Hematopoietic multipotent progenitor cell treated with erythropoietin and hydrocortisone succinate and interleukin-3 and kit ligand, for 15 days (in vitro differentiated cells): Measurements from ENCODE around the gene SLC25A17.
"Not testable (repeated sequence)": the region's sequence is repeated elsewhere in the genome, so short reads cannot be mapped to it uniquely, and the experiment has no call there.

ENCODE experiments used
- DNase-seq: peaks from one replicate; pipeline ENCODE4 v3.0.0-alpha.2; 2015; ENCODE audit warnings: low spot score

The SLC25A17 gene

DNA sequence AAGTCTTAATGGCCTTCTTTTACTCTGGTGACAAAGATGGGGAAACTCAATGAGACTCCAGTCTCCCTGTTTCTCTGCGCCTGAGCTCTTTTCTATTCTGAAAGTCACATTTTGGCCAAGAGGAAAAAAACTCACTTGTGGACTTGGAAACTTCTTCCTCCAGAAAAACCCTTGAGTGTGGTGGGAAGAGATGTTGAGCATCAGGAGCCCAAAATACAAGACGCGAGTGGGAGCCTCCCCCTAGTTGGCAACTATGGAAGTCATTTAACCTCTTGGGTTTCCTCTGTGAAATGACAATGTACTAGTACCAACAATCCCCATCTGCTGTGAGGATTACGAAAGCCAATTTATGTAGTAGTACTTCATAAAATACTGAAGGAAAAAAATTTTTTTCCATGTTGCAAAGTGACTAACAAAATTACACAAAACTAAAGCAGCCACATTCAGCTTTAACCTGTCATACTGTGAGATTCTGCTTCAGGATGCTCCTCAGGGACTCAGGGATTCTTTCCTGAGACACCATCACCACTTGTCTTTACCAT lies 524 bp upstream of the SLC25A17 start:
- DNase-seq, result no peak

- DNase-seq, result no peak
Observed at GRCh38 chr22:40818192-40818746, 877 bp downstream of the SLC25A17 start.

GRCh38 chr22:40817737-40818136 lies 1.4 kb downstream of the SLC25A17 start:
- DNase-seq, result no peak

DNA sequence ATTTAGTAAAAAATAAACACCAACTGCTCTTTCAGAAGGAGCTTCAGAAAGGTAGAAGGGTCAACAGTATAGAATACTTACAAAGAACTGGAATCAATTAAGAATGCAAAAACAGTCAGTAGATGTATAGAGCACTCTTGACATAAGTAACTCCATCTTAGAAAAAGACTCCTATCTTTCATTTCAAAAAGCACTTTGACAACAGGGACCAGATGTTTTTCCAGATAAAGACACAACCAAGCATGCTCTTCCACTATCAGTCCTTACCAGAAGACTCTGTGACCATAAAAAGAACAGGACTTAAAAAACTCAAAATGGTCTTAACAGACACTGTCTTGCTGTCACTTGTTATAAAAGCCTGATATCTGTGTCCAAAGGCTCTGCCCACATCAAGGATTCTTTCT lies 5.2 kb downstream of the SLC25A17 start:
- peak; percentile 80 for DNase-seq

DNA sequence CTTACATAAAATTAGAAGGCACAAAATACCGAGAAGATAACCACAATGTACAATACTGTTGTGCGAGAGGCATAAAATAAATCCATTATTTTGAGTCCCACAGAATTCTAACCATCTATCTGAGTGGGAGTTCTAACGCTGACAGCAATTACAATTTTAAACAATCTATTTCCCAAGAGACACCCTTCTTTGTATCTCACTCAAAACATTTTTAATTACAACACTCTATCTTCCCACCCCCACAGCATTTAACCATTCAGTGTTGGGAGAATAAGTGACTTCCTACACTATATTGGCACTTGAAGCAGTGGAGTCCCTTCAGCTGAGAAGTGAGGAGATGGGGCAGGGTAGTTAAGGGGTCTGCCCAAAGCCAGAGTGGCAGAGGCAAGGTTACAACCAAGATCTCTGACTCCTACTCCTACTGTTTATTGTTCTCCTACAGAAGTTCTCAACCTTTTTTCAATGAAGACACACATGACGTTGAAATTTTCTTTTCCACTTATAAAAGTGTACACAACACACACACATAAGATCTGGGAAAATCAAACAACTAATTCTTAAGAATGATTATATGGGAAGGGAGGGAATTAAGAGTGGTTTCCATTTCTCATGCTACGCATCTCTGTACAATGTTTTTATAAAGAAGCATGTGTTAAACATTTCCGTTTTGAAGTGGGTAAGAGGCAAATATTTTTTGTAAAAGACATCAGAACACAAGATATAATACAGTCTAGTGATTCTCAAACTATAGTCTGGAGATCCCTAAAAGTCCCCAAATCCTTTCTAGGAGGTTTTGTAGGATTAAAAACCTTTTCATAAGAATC lies 10.9 kb downstream of the SLC25A17 start:
- no peak for DNase-seq

DNA sequence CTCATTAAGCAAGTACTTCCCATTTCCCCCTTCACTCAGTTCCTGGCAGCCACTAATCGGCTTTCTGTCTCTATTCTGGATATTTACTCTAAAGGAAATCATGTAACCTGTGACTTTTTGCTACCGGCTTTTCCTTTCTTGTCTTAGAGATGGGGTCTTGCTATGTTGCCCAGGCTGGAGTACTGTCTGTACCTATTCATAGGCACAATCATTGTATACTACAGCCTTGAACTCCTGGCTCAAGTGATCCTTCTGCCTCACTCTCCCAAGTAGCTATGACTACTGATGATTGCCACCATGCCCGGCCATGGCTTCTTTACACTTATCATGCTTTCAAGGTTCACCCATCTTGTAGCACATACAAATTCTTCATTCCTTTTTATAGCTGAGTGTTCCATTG lies 12.4 kb downstream of the SLC25A17 start:
- no peak for DNase-seq

- DNase-seq, result no peak
Observed at GRCh38 chr22:40805699-40806203, 13.4 kb downstream of the SLC25A17 start.

- no peak for DNase-seq
Observed at GRCh38 chr22:40805239-40805638, 13.9 kb downstream of the SLC25A17 start.

DNA sequence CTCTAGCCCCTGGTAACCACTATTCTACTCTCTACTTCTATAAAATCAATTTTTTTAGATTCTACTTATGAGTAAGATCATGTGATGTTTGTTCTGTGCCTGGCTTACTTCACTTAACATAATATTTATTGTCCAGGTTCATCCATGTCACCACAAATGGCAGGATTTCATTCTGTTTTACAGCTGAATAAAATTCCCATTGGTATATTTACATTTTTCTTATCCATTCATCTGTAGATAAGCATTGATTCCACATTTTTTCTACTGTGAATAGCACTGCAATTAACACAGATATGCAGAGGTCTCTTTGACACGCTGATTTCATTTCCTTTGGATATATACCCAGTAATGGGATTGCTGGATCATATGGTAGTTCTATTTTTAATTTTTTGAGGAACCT lies 15.8 kb downstream of the SLC25A17 start:
- no peak for DNase-seq

DNA sequence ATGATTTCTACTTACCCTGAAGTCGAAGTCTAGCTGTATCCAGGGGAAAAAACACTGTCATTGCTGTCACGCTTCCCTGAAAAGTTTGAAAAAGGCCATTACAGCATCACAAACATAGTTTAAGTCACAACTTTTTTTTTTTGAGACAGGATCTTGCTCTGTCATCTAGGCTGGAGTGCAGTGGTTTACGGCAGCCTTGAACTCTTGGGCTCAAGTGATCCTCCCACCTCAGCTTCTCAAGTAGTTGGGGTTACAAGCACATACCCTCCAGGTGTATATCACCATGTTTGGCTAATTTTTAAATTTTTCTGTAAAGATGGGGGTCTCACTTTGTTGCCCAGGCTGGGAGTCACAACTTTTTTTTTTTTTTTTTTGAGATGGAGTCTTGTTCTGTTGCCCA lies 20.1 kb downstream of the SLC25A17 start:
- no peak for DNase-seq

- no peak for DNase-seq
Observed at GRCh38 chr22:40797427-40797826, 21.7 kb downstream of the SLC25A17 start.

GRCh38 chr22:40792451-40792850 lies 26.7 kb downstream of the SLC25A17 start:
- DNase-seq, result no peak

DNA sequence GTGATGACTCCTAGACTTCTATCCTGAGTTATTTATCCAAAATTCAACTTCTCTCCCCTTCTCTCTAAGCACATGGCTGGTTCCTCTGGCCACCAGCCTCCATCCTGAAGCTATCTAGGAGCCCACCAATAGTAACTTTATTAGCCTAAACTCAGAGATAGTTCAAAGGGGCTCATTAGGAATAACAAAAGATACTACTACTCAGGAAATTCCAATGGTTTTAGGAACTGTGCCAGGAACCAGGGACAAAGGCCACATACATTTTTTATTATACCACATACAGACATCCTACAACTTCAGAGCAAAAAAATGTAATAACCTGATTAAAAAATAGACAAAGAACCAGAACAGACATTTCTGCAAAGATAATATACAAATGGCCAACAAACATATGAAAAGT lies 27.9 kb downstream of the SLC25A17 start:
- no peak for DNase-seq

DNA sequence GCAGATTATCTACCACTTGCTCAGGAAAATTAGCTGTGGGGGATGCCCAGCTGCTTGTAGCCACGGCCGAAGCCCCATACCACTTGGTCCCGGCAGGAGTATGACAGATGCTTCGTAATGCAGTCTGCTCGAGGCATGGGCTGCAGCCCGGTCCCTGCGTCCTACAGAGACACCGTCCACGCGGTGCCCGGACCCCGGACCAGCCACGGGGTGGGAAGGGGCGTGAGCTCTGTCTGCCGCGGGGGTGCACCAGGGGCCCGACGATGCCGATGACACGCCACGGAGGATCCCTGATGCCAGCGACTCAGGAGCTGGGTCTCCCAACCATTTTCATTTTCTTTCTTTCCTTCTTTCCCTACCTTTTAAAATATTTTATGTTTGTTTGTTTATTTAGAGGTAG lies 30.0 kb downstream of the SLC25A17 start:
- no peak for DNase-seq

- no peak for DNase-seq
Observed at GRCh38 chr22:40782521-40782920, 36.6 kb downstream of the SLC25A17 start.

DNA sequence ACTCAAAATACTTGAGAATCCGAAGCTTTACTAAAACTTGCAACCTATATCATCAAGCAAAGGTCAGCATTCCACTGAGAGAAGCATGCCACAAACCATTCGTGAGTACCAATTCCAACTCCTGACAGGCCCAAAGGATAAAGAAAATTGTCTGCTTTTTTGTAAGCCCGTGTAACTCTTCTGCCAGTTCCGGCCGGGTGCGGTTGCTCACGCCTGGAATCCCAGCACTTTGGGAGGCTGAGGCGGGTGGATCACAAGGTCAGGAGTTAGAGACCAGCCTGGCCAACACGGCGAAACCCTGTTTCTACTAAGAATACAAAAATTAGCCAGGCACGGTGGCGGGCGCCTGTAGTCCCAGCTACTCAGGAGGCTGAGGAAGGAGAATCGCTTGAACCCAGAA lies 37.4 kb downstream of the SLC25A17 start:
- DNase-seq, result not testable (repeated sequence)

DNA sequence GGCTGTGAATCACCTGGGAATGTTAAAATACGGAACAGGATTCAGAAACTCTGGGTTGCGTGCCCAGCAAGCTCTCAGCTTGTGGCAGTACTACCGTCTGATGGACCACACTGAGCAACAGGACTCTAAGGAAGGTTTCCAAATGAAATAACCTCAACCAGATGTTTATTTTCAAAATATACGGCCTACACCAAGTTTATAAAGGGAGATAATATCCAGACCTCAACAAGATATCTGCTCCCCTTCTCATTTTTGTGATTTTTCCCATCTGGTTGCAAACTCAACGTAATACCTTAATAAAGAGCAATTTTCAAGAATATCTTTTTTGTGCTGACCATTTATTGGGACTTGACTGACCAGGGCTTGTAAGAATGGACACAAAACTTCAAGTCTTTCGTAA lies 49.4 kb downstream of the SLC25A17 start:
- no peak for DNase-seq

DNA sequence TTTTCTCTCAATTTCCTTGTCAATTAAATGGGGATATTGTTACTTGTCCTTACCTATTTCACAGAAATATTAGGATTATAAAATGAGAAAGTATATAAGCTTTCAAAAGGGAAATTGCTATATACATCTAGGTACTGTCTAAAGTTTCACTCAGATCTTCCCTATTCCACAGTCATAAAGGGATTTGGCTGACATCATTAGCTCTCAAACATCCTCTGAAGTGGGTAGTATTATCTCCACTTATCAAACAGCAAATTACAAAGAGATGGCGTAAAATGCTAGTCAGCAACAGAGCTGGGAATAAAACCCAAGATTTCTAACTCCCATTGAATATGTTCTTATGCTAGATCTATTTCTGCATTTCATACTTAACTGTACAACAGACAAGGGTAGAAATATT lies 50.9 kb downstream of the SLC25A17 start:
- no peak for DNase-seq

- no peak for DNase-seq
Observed at GRCh38 chr22:40766956-40767355, 52.2 kb downstream of the SLC25A17 start.

- DNase-seq, result no peak
Observed at GRCh38 chr22:40764763-40765441, 54.2 kb downstream of the SLC25A17 start.

DNA sequence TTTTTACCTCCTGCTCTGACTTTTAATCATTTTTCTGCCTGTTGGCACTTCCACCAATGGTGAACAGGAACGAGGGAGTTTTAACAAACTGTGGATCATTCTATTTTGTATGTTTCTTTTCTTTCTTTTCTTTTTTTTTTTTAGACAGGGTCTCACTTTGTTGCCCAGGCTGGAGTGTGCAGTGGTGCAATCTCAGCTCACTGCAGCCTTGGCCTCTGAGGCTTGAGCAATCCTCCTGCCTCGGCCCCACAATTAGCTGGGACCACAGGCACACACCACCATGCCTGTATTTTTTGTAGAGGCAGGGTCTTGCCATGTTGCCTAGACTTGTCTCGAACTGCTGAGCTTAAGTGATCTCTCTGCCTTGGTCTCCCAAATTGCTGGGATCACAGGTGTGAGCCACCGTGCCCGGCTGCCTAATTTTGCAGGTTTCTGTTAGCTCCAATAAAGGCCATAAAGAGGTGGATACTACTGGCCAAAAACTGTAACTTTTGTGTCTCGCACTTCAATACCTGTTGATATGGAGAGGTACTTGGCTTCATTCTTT lies 59.8 kb downstream of the SLC25A17 start:
- no peak for DNase-seq

DNA sequence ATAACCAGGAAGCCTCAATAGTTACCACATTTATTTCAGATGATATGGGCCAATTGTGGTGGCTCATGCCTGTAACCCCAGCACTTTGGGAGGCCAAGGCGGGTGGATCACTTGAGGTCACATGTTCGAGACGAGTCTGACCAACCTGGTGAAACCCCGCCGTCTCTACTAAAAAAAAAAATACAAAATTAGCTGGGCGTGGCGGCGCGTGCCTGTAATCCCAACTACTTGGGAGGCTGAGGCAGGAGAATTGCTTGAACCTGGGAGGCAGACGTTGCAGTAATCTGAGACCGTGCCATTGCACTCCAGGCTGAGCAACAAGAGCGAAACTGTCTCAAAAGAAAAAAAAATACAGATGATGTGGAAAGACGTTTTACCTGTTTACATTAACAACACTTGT lies 60.3 kb downstream of the SLC25A17 start:
- DNase-seq, result not testable (repeated sequence)

DNA sequence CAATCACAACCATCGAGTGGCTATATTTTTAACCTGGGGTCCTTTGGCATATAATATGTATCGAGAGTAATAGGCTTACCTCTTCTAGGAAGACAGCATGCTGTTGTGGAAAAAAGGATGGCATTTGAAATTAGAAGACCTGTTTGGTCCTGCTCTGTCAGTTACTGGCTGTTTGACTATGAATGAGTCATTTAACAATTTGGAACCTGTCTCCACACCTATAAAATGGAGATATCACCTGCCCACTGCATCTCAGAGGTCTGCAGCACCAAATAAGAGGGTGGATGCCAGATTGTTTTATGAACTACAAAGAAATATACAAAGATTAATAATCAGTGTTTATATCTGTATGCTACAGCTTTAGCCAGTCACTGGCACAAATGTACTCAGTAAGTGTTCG lies 60.8 kb downstream of the SLC25A17 start:
- no peak for DNase-seq
